ENCODE measurements around the gene STAT5B.
"Not testable (repeated sequence)": the region's sequence is repeated elsewhere in the genome, so short reads cannot be mapped to it uniquely, and the experiment has no call there.

STAT5B gene

GRCh38 chr17:42239576-42239975 lies 36.6 kb downstream of the STAT5B start:
- not testable (repeated sequence) for DNase-seq

GRCh38 chr17:42236760-42237159 lies 39.4 kb downstream of the STAT5B start:
- no peak for DNase-seq

DNA sequence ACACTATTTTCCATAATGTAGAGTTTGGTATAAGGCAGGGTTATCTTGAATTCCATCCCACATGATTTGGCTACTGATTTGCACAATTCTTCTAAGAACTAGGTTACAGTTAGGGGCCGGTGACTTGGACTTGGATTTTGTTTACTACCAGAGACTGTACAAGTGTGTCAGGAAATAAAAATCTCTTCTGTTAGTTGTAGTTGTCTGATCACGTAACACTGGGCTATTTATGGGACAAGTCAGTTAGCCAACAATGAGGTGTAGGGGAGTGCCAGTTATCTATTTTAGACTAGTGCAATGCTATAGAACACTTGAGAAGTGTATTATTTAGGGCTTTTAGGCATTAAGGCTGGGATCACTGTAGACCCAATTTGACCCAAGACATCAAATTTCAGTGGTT lies 42.2 kb downstream of the STAT5B start:
- DNase-seq: no peak

GRCh38 chr17:42233156-42233555 lies 43.0 kb downstream of the STAT5B start:
- DNase-seq: no peak

DNA sequence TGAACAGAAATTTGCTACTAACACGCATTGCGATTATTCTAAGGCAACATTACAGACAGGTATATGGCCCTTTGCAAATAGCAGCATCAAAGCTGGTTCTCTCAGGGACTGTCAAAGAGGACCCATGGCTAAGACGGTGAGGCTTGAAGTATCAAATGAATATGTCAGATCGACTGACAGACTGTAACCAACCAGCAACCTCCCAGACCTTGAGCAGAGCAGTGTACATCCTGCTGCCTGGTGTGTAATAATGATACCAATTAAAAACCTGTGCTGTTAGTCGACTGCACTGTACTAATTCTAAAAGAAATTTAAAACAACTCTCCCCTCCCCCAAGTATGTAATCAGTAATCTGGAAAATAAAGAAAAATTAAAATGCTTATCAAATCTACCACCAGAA lies 46.0 kb downstream of the STAT5B start:
- no peak for DNase-seq

DNA sequence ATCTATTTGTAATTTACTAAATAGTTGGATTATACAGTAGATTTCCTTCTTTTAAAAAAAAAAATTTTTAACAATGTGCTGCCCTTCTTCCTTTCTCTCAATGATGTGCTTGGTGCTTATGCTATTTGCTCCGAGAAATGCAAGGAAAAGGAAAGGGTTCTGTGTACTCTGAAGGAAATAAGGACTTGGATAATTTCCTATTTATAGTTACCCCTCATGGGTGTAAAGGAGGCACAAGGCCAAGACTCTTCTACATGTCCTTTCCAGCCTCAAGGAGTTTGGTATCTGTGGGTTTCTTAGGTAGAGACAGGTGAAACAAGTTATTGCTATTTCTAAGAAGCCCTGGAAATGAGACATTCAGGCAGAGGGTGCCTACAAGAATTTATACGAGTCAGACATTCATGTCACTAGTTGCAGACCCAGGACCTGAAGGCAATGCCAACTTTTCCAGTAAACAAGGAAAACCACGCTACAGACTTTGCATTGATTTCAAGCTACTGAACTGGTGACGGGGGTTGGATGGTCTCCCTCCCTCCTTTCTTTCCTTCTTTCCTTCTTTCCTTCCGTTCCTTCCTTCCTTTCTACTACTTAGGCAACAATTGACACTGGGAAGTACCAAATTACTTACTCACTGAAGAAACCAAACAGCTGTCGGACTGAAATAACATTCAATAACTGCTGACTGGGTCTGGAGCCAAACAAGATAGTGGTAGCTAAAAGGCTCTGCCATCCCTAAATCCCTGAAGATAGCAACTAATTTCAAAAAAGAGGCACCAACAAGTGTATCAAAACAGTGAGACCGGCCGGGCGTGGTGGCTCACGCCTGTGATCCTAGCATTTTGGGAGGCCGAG lies 48.1 kb downstream of the STAT5B start:
- no peak for DNase-seq

GRCh38 chr17:42225646-42226045 lies 50.5 kb downstream of the STAT5B start:
- no peak for DNase-seq

- DNase-seq: no peak
These were observed 51.5 kb downstream of the STAT5B start for GRCh38 chr17:42224651-42225050.

DNA sequence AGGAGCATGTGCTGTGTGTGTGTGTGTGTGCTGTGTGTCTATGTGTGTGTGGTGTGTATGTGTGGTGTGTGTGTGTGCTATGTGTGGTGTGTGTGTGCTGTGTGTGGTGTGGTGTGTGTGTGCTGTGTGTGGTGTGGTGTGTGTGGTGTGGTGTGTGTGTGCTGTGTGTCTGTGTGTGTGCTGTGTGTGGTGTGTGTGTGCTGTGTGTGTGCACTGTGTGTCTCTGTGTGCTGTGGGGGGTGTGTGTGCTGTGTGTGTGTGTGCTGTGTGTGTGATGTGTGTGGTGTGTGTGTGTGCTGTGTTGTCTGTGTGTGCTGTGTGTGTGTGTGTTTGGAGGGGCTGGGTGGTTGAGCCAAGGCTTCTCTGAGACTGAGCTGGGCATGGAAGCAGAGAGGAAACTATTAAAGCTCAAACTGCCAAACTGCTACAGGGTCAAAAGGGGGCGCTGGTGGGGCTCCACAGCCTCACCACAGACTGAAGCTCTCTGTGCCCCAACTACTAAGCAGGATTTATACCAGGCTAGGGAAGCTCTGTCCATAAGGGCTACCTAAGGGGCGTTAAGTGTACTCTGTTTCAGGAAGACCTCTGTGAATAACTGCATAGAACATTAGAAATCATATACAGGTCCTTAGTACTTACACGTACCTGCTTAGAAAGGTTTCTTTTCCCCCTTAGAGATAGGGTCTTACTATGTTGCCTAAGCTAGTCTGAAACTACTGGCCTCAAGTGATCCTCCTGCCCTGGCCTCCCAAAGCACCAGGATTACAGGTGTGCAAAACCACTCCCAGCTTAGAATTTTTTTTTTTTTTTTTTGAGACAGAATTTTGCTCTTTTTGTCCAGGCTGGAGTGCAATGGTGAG lies 54.1 kb downstream of the STAT5B start:
- DNase-seq: peak in 14 of 51 donors; percentile 1 to 43 (median 14)

GRCh38 chr17:42219280-42219679 lies 56.9 kb downstream of the STAT5B start:
- DNase-seq: not testable (repeated sequence)

DNA sequence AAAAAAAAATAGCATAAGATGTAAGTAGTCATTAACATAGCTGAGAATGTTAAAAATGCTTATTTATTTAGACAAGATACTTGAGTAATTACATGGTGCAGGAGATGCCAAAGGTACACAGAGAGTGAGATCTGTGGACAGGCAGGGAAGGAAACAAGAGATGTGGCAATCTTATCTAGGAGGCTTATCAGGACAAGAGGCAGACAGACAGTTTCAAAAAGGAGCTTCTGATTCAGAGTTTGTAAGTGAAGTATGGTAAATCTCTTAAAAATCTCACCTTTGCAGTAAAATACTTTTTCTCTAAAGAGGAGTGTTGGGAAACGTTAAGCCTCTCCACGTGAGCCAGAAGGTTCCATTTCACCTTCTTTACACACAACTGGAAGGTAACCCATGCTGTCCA lies 62.0 kb downstream of the STAT5B start:
- DNase-seq: no peak

DNA sequence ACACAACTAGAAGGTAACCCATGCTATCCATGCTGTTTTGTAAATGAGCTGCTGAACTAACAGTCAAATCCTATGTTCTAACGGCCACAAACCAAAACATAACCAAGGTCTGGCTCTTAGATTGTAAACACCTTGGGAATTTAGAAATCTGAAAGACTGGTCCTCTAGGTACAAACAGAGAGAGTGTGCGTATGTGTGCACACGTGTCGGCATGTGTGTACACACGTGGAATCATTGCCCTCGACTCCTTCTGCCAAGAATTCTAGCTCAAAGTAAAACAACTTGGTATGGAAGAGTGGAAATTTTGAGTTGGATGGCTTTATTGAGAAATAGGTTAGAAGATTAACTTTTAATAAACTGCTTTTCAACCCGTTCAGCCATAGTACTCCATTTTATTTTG lies 63.8 kb downstream of the STAT5B start:
- no peak for DNase-seq

GRCh38 chr17:42211921-42212341 lies 64.3 kb downstream of the STAT5B start:
- peak in 44 of 51 donors; percentile 9 to 86 (median 54) for DNase-seq

DNA sequence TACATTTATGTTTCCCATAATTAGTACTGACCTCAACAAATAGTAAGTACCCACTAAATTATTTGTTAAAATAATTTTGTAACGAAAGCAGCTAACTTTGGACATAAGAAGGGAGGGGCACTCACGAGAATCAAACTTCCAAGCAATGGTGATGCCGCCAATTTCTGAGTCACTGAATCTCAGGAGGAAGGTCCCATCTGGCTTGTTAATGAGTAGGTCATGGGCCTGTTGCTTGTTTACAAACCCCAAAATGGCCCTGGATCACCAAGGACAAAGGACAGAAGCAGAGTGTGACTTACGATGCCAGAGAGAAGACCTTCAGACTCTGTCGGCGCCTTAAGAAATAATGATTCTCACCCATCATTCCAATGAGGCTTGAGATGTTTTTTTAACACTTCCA lies 66.1 kb downstream of the STAT5B start:
- DNase-seq: no peak

GRCh38 chr17:42206153-42206612 lies 70.0 kb downstream of the STAT5B start:
- DNase-seq: not testable (repeated sequence)

GRCh38 chr17:42203354-42203753 lies 72.8 kb downstream of the STAT5B start:
- no peak for DNase-seq

- no peak for DNase-seq
These were observed 73.5 kb downstream of the STAT5B start for GRCh38 chr17:42202696-42203095.

GRCh38 chr17:42202159-42202558 lies 74.0 kb downstream of the STAT5B start:
- DNase-seq: no peak

DNA sequence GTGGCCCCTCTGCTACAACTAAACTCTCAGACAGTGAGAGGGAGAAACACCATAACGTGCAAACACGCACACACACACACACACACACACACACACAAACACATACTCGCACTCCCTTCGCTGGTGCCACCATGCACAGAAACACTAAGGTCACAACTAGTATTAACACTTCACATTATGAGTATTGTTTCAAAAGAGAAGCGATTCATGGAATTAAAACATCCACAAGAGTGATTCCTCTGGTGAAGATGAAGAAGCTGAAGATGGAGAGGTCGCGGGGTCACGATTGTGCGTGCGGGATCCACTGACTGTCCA lies 74.8 kb downstream of the STAT5B start:
- no peak for DNase-seq

DNA sequence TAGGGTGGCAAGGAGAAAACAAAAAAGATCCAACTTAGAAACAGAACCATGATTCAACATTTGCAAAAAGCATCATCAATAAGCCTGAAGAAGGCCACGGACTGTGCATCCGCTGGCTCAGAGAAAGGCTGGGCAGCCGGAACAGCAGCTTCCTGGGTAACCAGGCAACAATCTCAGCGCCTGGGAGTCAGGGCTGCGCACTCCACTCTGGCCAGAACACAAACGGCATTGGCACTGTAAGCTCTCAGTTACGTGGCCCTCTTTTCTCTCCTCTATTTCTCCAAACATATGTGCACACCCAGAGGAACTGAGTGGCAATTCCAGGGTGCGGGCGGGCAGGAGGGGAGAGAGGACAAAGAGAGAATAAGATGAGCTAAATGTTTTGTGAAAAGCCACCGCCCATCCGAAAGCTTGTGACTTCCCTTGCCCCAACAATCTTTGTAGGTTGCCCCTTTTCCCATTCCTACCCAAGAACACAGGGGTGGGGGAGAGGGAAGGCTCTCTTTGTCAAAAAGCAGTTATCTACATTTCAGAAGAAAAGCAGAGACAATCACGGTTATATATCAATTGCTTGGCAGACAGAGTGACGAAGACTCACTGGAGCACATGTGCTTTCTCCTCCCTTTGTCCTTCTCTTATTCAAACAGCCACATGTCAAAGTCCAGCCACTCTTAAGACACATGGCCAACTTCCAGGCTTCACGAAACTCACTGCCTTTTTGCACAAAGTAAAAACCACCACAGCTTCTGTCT lies 75.3 kb downstream of the STAT5B start:
- peak in 28 of 51 donors; percentile 6 to 66 (median 32) for DNase-seq

DNA sequence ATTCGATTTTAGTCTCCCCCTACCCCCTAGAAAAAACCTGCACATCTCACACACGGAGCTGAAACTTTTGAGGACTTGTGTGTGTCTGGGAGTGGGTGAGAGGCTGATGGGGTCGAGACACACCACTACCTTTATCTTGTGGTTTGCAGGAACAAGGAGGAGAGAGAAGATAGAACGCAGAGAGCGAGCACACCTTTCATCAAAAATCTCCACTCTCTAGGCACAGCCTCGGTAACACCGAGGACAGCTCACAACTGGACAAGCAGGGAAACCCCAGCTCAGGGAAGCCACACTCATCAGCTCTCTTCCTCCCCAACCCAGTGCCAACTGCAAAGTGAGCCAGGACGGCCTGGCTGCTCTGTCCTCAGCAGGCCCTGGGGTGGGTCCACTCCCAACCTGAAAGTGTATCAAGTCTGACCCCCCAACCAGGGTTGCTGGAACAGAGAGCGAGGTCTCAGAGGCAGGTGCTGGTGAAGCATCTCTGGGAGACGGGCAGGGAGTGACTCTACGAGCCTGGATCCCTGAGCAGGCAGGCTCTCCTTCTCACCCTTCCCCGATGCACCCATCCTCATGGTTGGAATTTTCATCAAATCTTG lies 76.7 kb downstream of the STAT5B start:
- no peak for DNase-seq

All from hypothalamus (tissue), 51 donors.